ENCODE results near the gene TIMP2.

DNA sequence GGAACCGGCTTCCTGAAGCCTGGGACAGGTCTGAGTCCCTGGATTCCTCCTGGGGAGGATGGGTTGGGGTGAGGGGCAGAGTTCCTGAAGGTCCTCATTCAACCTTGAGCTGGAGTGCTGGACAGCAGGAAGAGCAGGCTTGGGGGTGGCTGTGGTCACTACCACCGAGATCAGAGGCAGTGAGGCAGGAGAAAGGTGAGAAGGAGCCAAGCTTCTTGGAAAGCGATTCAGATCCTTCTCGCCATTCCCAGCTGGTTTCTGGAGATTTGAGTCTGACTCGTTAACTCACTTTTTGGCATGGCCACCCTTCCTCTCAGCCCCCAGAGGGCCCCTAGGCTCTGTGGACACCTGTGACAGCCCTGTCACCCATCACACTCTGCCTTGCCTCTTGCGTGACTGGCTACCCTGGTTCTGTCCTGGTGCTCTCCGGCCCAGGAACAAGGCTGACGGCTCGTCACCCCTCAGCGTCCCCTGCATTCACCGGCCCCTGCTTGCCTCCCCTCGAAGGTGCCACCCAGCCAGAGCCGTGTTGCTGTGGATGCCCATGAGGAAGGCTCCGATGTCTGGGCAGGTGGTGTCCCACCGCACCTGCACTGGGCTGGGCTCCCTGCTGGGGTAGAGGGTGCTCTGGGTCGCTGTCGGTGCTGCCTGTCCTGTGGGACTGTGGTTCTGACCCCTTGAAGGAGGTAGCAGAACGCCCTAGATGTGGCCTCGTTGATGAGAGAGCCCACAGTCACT is 9.7 kb upstream of the TIMP2 start:
- TF ChIP-seq FOXS1 (CRISPR knock-in tag; IDR thresholded peaks at IDR 0.05) (no peak), EP300 (IDR thresholded peaks at IDR 0.05) (no peak), POLR2A (IDR thresholded peaks at IDR 0.05; ENCODE audit: low read length) (no peak), NR3C1 (IDR thresholded peaks at IDR 0.05) (no peak), GATA3 (IDR thresholded peaks at IDR 0.05; ENCODE audit: borderline replicate concordance) (no peak), KDM1A (IDR thresholded peaks at IDR 0.05; ENCODE audit: low read depth) (no peak), CEBPB (IDR thresholded peaks at IDR 0.05) (no peak)
- TF ChIP-seq, protein P1, sequence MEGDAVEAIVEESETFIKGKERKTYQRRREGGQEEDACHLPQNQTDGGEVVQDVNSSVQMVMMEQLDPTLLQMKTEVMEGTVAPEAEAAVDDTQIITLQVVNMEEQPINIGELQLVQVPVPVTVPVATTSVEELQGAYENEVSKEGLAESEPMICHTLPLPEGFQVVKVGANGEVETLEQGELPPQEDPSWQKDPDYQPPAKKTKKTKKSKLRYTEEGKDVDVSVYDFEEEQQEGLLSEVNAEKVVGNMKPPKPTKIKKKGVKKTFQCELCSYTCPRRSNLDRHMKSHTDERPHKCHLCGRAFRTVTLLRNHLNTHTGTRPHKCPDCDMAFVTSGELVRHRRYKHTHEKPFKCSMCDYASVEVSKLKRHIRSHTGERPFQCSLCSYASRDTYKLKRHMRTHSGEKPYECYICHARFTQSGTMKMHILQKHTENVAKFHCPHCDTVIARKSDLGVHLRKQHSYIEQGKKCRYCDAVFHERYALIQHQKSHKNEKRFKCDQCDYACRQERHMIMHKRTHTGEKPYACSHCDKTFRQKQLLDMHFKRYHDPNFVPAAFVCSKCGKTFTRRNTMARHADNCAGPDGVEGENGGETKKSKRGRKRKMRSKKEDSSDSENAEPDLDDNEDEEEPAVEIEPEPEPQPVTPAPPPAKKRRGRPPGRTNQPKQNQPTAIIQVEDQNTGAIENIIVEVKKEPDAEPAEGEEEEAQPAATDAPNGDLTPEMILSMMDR (IDR thresholded peaks at IDR 0.05): no peak
- TF ChIP-seq, protein P2, sequence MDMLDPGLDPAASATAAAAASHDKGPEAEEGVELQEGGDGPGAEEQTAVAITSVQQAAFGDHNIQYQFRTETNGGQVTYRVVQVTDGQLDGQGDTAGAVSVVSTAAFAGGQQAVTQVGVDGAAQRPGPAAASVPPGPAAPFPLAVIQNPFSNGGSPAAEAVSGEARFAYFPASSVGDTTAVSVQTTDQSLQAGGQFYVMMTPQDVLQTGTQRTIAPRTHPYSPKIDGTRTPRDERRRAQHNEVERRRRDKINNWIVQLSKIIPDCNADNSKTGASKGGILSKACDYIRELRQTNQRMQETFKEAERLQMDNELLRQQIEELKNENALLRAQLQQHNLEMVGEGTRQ (IDR thresholded peaks at IDR 0.05): no peak
- TF ChIP-seq, protein P3, sequence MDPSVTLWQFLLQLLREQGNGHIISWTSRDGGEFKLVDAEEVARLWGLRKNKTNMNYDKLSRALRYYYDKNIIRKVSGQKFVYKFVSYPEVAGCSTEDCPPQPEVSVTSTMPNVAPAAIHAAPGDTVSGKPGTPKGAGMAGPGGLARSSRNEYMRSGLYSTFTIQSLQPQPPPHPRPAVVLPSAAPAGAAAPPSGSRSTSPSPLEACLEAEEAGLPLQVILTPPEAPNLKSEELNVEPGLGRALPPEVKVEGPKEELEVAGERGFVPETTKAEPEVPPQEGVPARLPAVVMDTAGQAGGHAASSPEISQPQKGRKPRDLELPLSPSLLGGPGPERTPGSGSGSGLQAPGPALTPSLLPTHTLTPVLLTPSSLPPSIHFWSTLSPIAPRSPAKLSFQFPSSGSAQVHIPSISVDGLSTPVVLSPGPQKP (IDR thresholded peaks at IDR 0.05; ENCODE audit: low read depth, low read length): no peak
